Cardiac fibroblast (primary cell): Measurements from ENCODE around the gene WDR88.
A peak's percentile ranks its signal among the peaks of the same experiment; 100 is the strongest.

Experiments used
- DNase-seq, 2 donors: peaks; one replicate each; pipeline versions ENCODE4 v3.0.0 to v3.0.0-alpha.2; 2010; ENCODE audit warnings: low read depth in 2 of 2
- H3K4me3 ChIP-seq, 2 donors: replicated peaks in 1 of 2; 1 replicate in 1 of 2; 2 replicates in 1 of 2; pipeline ENCODE4 v1.5.1; 2011; ENCODE audit warnings: low read depth in 2 of 2, low read length in 2 of 2, mild to moderate bottlenecking in 2 of 2, moderate library complexity in 1 of 2
- TF ChIP-seq, protein P1 (sequence below): IDR thresholded peaks from one replicate; pipeline ENCODE4 v1.5.1; 2011; ENCODE audit warnings: low read depth, mild to moderate bottlenecking, low read length, inconsistent platforms

WDR88 gene

DNA sequence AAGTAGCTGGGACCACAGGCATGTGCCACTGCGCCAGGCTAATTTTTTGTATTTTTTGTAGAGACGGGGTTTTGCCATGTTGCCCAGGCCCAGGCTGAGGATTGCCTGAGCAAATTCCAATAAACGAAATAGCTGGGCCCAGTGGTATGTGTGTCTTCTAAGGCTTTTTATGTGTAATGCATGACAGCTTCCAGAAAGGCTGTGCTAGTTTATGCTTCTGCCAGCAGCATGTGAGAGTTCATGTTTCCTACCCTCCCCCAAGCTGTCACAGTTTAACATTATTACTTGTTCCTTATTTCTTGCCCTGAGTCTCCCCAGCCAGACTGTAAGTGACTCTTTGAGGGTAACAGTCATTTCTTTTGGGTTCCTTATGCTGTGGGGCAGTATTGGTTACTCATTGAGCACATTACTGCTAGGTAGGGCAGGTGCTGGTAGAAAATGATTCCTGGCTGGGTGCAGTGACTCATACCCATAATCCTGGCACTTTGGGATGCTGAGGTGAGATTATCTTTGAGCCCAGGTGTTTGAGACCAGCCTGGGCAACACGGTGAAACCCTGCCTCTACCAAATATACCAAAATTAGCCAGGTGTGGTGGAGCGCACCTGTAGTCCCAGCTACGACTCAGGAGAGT, 37.4 kb upstream of the WDR88 start:
- H3K4me3 ChIP-seq, result no peak overlapping the region
- TF ChIP-seq, protein P1, sequence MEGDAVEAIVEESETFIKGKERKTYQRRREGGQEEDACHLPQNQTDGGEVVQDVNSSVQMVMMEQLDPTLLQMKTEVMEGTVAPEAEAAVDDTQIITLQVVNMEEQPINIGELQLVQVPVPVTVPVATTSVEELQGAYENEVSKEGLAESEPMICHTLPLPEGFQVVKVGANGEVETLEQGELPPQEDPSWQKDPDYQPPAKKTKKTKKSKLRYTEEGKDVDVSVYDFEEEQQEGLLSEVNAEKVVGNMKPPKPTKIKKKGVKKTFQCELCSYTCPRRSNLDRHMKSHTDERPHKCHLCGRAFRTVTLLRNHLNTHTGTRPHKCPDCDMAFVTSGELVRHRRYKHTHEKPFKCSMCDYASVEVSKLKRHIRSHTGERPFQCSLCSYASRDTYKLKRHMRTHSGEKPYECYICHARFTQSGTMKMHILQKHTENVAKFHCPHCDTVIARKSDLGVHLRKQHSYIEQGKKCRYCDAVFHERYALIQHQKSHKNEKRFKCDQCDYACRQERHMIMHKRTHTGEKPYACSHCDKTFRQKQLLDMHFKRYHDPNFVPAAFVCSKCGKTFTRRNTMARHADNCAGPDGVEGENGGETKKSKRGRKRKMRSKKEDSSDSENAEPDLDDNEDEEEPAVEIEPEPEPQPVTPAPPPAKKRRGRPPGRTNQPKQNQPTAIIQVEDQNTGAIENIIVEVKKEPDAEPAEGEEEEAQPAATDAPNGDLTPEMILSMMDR, result no peak
- DNase-seq, result no peak

- TF ChIP-seq, protein P1, result no peak
- no peak overlapping the region for H3K4me3 ChIP-seq
- no peak for DNase-seq
Observed at GRCh38 chr19:33096005-33096404, 35.9 kb upstream of the WDR88 start.

GRCh38 chr19:33098055-33098534, 33.8 kb upstream of the WDR88 start:
- TF ChIP-seq, protein P1, result no peak
- DNase-seq, result peak in 1 of 2 donors; percentile 25
- H3K4me3 ChIP-seq, result no peak overlapping the region

- no peak for DNase-seq
- H3K4me3 ChIP-seq, result no peak overlapping the region
- TF ChIP-seq, protein P1, result no peak
Observed at GRCh38 chr19:33100894-33101644, 30.8 kb upstream of the WDR88 start.

- H3K4me3 ChIP-seq, result no peak overlapping the region
Observed at GRCh38 chr19:33102893-33103292, 29.0 kb upstream of the WDR88 start.

GRCh38 chr19:33108161-33108560, 23.8 kb upstream of the WDR88 start:
- no peak for DNase-seq
- H3K4me3 ChIP-seq, result no peak overlapping the region
- TF ChIP-seq, protein P1, result no peak

More at GRCh38 chr19:33102893-33103292, 29.0 kb upstream of the WDR88 start:
- DNase-seq, result no peak
- TF ChIP-seq, protein P1, result no peak
